ENCODE data around the gene RGS21. TPM values are rescaled to one million over a fixed set of nuclear protein-coding genes. Genes with fewer than 3 reads are reported as not detected.

RGS21 gene
- polyA plus RNA-seq, 1 donor from 2014 or later, result not detected

DNA sequence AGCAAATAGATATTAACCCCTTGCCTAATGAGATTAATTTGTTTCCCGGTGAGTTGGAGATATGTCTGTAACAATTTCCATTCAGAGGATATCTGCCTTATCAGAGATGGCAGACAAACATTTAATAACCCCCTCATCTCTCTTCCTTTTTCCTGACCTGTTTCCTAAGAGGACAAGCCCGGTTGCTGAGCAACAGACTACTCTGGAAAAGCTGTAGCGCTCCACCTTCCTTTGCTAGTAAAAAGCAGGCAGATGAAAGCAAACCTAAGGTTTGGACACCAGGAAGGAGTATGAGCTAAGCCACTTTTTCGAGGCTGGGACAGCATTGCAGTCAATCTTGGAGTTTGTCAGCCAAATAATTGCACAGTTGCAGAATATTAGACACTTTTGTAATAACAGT is 82.4 kb downstream of the RGS21 start:
- no peaks in the 10 kb centered on the region for H3K27me3 ChIP-seq (ENCODE audit: insufficient read depth, low read depth, low read length)
- H3K36me3 ChIP-seq (ENCODE audit: insufficient read depth, low read length), result no peaks in the 10 kb centered on the region
- H3K4me3 ChIP-seq (ENCODE audit: low read length), result no peak overlapping the region
- no peak overlapping the region for H2AFZ ChIP-seq (ENCODE audit: low read depth, low read length)
- H4K20me1 ChIP-seq (ENCODE audit: insufficient read depth), result no peaks in the 10 kb centered on the region
- H3K9me3 ChIP-seq (ENCODE audit: low read length), result no peaks in the 10 kb centered on the region
- no peak overlapping the region for H3K4me2 ChIP-seq (ENCODE audit: low read length)
- H3K79me2 ChIP-seq (replicated peaks; ENCODE audit: insufficient read depth, low read length), result no peaks in the 10 kb centered on the region
- no peak for TF ChIP-seq SMC3 (conservative IDR thresholded peaks at IDR 0.05; ENCODE audit: poor library complexity)
- no peaks in the 10 kb centered on the region for H3K9me2 ChIP-seq (ENCODE audit: insufficient read depth, low read length)
- no peak overlapping the region for H3K9ac ChIP-seq (ENCODE audit: low read length)
- no peak overlapping the region for H3K27ac ChIP-seq (ENCODE audit: low read length)
- H3F3A ChIP-seq (ENCODE audit: insufficient read depth, low read length, poor library complexity, severe bottlenecking), result no peaks in the 10 kb centered on the region

DNA sequence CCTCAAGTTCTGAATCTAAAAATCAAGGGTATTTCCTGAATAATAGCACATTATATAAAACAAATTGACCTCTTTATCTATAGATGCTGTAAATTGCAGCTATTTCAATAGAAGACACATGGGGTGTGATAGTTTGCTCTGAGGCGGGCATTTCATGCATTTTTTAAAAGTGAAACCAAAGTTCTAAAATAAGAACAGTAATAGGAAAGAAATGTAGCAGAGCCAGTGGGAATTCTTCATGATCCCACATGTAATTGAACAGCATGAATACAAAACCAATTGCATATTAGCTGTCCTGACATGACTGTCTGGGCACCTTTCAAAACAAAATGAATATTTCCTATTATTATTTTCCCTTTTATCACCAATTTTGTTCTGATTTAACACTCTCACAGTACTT is 85.0 kb downstream of the RGS21 start:
- Histone ChIP-seq H3K27ac (ENCODE audit: low read length) (no peak overlapping the region), H3K9me2 (ENCODE audit: insufficient read depth, low read length) (no peaks in the 10 kb centered on the region), H3K79me2 (replicated peaks; ENCODE audit: insufficient read depth, low read length) (no peaks in the 10 kb centered on the region), H4K20me1 (ENCODE audit: insufficient read depth) (no peaks in the 10 kb centered on the region), H2AFZ (ENCODE audit: low read depth, low read length) (no peak overlapping the region), H3K36me3 (ENCODE audit: insufficient read depth, low read length) (no peaks in the 10 kb centered on the region), H3K27me3 (ENCODE audit: insufficient read depth, low read depth, low read length) (no peaks in the 10 kb centered on the region), H3K9me3 (ENCODE audit: low read length) (no peaks in the 10 kb centered on the region), H3K4me3 (ENCODE audit: low read length) (no peak overlapping the region), H3F3A (ENCODE audit: insufficient read depth, low read length, poor library complexity, severe bottlenecking) (no peaks in the 10 kb centered on the region), H3K4me2 (ENCODE audit: low read length) (no peak overlapping the region), H3K9ac (ENCODE audit: low read length) (no peak overlapping the region)
- TF ChIP-seq TAF1 (IDR thresholded peaks at IDR 0.05; ENCODE audit: low read depth) (no peak), EP300 (conservative IDR thresholded peaks at IDR 0.05; ENCODE audit: poor library complexity, severe bottlenecking) (no peak), RAD21 (conservative IDR thresholded peaks at IDR 0.05) (no peak), EZH2 (IDR thresholded peaks at IDR 0.05; ENCODE audit: borderline replicate concordance, insufficient read depth, low read length, poor library complexity, severe bottlenecking) (no peak), MXI1 (conservative IDR thresholded peaks at IDR 0.05; ENCODE audit: poor library complexity, severe bottlenecking) (no peak), SMC3 (conservative IDR thresholded peaks at IDR 0.05; ENCODE audit: poor library complexity) (no peak), POLR2AphosphoS5 (IDR thresholded peaks at IDR 0.05) (no peak)
- TF ChIP-seq, protein P1, sequence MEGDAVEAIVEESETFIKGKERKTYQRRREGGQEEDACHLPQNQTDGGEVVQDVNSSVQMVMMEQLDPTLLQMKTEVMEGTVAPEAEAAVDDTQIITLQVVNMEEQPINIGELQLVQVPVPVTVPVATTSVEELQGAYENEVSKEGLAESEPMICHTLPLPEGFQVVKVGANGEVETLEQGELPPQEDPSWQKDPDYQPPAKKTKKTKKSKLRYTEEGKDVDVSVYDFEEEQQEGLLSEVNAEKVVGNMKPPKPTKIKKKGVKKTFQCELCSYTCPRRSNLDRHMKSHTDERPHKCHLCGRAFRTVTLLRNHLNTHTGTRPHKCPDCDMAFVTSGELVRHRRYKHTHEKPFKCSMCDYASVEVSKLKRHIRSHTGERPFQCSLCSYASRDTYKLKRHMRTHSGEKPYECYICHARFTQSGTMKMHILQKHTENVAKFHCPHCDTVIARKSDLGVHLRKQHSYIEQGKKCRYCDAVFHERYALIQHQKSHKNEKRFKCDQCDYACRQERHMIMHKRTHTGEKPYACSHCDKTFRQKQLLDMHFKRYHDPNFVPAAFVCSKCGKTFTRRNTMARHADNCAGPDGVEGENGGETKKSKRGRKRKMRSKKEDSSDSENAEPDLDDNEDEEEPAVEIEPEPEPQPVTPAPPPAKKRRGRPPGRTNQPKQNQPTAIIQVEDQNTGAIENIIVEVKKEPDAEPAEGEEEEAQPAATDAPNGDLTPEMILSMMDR (IDR thresholded peaks at IDR 0.05; ENCODE audit: poor library complexity, severe bottlenecking), result no peak
- TF ChIP-seq, protein P2, sequence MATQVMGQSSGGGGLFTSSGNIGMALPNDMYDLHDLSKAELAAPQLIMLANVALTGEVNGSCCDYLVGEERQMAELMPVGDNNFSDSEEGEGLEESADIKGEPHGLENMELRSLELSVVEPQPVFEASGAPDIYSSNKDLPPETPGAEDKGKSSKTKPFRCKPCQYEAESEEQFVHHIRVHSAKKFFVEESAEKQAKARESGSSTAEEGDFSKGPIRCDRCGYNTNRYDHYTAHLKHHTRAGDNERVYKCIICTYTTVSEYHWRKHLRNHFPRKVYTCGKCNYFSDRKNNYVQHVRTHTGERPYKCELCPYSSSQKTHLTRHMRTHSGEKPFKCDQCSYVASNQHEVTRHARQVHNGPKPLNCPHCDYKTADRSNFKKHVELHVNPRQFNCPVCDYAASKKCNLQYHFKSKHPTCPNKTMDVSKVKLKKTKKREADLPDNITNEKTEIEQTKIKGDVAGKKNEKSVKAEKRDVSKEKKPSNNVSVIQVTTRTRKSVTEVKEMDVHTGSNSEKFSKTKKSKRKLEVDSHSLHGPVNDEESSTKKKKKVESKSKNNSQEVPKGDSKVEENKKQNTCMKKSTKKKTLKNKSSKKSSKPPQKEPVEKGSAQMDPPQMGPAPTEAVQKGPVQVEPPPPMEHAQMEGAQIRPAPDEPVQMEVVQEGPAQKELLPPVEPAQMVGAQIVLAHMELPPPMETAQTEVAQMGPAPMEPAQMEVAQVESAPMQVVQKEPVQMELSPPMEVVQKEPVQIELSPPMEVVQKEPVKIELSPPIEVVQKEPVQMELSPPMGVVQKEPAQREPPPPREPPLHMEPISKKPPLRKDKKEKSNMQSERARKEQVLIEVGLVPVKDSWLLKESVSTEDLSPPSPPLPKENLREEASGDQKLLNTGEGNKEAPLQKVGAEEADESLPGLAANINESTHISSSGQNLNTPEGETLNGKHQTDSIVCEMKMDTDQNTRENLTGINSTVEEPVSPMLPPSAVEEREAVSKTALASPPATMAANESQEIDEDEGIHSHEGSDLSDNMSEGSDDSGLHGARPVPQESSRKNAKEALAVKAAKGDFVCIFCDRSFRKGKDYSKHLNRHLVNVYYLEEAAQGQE (IDR thresholded peaks at IDR 0.05; ENCODE audit: borderline replicate concordance), result no peak

DNA sequence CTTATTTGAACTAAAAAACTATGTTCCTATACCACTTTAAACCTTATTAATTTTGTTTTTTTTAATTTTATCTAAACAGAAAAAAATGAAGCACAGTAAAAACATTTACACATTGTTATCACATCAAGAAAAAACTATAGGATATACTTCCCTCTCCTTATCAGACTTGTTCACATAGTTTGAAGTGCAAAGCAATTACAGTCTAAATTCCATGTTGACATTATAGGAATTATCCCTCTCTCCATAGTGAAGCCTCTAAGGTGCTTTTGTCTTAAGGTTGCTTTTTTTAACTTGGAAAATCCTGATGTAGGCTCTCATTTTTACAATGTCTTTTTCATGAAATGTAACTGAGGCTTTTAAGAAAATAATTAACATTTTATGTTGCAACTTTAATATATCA is 85.8 kb downstream of the RGS21 start:
- Histone ChIP-seq H3F3A (ENCODE audit: insufficient read depth, low read length, poor library complexity, severe bottlenecking) (no peaks in the 10 kb centered on the region), H2AFZ (ENCODE audit: low read depth, low read length) (no peak overlapping the region), H3K9me3 (ENCODE audit: low read length) (no peaks in the 10 kb centered on the region), H3K4me3 (ENCODE audit: low read length) (no peak overlapping the region), H4K20me1 (ENCODE audit: insufficient read depth) (no peaks in the 10 kb centered on the region), H3K36me3 (ENCODE audit: insufficient read depth, low read length) (no peaks in the 10 kb centered on the region), H3K9me2 (ENCODE audit: insufficient read depth, low read length) (no peaks in the 10 kb centered on the region), H3K27me3 (ENCODE audit: insufficient read depth, low read depth, low read length) (no peaks in the 10 kb centered on the region), H3K27ac (ENCODE audit: low read length) (no peak overlapping the region), H3K4me2 (ENCODE audit: low read length) (no peak overlapping the region), H3K79me2 (replicated peaks; ENCODE audit: insufficient read depth, low read length) (no peaks in the 10 kb centered on the region), H3K9ac (ENCODE audit: low read length) (no peak overlapping the region)
- TF ChIP-seq MXI1 (conservative IDR thresholded peaks at IDR 0.05; ENCODE audit: poor library complexity, severe bottlenecking), result no peak
- TF ChIP-seq POLR2AphosphoS5 (IDR thresholded peaks at IDR 0.05), result no peak
- TF ChIP-seq, protein P2 (IDR thresholded peaks at IDR 0.05; ENCODE audit: borderline replicate concordance), result no peak

Measured in neural cell (in vitro differentiated cells).